ENCODE results near the gene WDFY4.

Gene WDFY4

GRCh38 chr10:48691812-48692528 lies 7.3 kb downstream of the WDFY4 start:
- no peak for DNase-seq

GRCh38 chr10:48692748-48693147 lies 8.1 kb downstream of the WDFY4 start:
- DNase-seq, result no peak

GRCh38 chr10:48693206-48693605 lies 8.5 kb downstream of the WDFY4 start:
- no peak for DNase-seq

GRCh38 chr10:48694371-48695030 lies 9.8 kb downstream of the WDFY4 start:
- no peak for DNase-seq

- no peak for DNase-seq
Measured at GRCh38 chr10:48695636-48696534, 11.2 kb downstream of the WDFY4 start.

- no peak for DNase-seq
Measured at GRCh38 chr10:48696535-48696873, 11.8 kb downstream of the WDFY4 start.

GRCh38 chr10:48697091-48697490 lies 12.4 kb downstream of the WDFY4 start:
- no peak for DNase-seq

GRCh38 chr10:48697821-48698764 lies 13.4 kb downstream of the WDFY4 start:
- no peak for DNase-seq

GRCh38 chr10:48699011-48699627 lies 14.4 kb downstream of the WDFY4 start:
- DNase-seq, result no peak

- DNase-seq, result no peak
Measured at GRCh38 chr10:48700071-48700470, 15.4 kb downstream of the WDFY4 start.

GRCh38 chr10:48700493-48700892 lies 15.8 kb downstream of the WDFY4 start:
- no peak for DNase-seq

GRCh38 chr10:48701139-48701901 lies 16.6 kb downstream of the WDFY4 start:
- no peak for DNase-seq

- no peak for DNase-seq
Measured at GRCh38 chr10:48701941-48702340, 17.3 kb downstream of the WDFY4 start.

- no peak for DNase-seq
Measured at GRCh38 chr10:48703531-48704122, 19.0 kb downstream of the WDFY4 start.

- no peak for DNase-seq
Measured at GRCh38 chr10:48704156-48704555, 19.5 kb downstream of the WDFY4 start.

GRCh38 chr10:48705401-48705938 lies 20.8 kb downstream of the WDFY4 start:
- no peak for DNase-seq

GRCh38 chr10:48707472-48707871 lies 22.8 kb downstream of the WDFY4 start:
- DNase-seq, result no peak

GRCh38 chr10:48708144-48708543 lies 23.5 kb downstream of the WDFY4 start:
- DNase-seq, result peak; percentile 40

- DNase-seq, result no peak
Measured at GRCh38 chr10:48710647-48711275, 26.1 kb downstream of the WDFY4 start.

- no peak for DNase-seq
Measured at GRCh38 chr10:48711830-48712229, 27.2 kb downstream of the WDFY4 start.

Data from femur (tissue), 1 donor.